Measurements from ENCODE around the gene ATRN.
A peak's percentile ranks its signal among the peaks of the same experiment; 100 is the strongest.
"Not testable (repeated sequence)": the region's sequence is repeated elsewhere in the genome, so short reads cannot be mapped to it uniquely, and the experiment has no call there.

The ATRN gene

GRCh38 chr20:3563548-3564177 is 92.8 kb downstream of the ATRN start:
- peak; percentile 66 for DNase-seq (ENCODE audit: low read depth)

- no peak for DNase-seq (ENCODE audit: low read depth)
Measured at GRCh38 chr20:3565851-3566250, 95.0 kb downstream of the ATRN start.

DNA sequence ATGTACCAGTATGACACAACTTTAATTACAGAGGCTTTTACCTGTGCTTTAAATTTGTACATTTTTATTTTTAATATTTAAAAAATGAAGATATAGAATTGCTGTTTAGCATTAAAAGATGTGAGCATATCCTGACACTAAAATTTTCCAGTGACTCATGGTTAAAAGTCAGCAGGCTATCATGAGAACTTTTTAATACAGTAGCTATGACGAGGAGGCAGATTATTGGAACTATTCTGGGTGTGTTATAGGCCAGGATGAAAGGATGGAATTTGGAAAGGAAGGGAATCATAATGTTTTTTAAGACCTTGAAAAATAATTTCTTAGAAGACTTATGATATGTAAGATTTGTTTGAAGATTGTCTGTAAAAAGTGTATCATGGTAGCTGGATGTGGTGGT is 101.3 kb downstream of the ATRN start:
- peak; percentile 34 for DNase-seq (ENCODE audit: low read depth)

GRCh38 chr20:3576363-3576762 is 105.5 kb downstream of the ATRN start:
- no peak for DNase-seq (ENCODE audit: low read depth)

DNA sequence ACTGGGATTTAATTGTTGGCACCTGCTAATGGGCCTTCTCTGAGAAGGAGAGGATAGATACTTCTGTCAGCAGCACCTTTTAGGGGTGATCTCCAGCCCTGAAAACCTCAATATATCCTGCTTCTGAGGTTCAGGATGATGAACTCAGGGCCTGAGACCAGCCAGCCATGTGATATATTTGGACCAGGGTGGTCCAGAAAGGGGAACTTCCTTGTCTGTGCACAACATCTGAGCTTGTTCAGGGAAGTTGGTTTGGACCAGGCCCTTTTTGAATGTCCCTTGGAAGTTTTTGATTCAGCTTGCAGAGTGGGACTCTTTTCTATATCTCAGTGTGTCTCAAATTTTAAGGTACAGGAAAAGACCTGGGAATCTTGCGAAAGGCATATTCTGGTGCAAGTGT is 106.5 kb downstream of the ATRN start:
- no peak for DNase-seq (ENCODE audit: low read depth)

DNA sequence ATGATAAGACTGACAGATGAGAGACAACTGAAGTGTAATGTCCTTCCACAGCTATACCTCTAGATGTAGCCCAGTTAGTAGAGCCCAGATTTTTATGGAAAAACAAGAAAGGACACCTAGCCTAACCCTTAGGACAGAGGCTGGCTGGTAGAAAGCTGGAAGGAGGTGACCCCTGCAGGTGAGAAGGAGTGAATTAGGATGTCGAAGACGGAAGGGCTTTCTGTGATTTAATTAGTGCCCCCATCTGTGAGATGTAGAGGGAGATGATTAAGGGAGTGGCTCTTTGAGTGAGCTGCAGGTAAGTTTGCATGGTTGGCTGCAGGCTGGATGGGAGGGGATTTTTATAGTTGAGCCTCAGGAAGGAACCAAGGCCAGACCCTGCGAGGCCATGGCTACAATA is 109.6 kb downstream of the ATRN start:
- no peak for DNase-seq (ENCODE audit: low read depth)

DNA sequence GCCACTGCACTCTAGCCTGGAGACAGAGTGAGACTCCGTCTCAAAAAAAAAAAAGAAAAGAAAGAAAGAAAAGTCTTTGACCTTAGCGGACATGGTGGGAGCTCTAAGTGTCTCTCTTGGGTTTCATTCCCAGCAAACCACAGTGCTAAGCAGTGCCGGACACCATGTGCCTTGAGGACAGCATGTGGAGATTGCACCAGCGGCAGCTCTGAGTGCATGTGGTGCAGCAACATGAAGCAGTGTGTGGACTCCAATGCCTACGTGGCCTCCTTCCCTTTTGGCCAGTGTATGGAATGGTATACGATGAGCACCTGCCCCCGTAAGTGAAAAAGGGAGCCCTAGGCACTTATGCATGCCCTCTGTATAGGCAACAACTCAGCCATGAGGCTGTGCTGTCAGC is 112.9 kb downstream of the ATRN start:
- no peak for DNase-seq (ENCODE audit: low read depth)

GRCh38 chr20:3586093-3586492 is 115.3 kb downstream of the ATRN start:
- no peak for DNase-seq (ENCODE audit: low read depth)

GRCh38 chr20:3590164-3590563 is 119.3 kb downstream of the ATRN start:
- no peak for DNase-seq (ENCODE audit: low read depth)

DNA sequence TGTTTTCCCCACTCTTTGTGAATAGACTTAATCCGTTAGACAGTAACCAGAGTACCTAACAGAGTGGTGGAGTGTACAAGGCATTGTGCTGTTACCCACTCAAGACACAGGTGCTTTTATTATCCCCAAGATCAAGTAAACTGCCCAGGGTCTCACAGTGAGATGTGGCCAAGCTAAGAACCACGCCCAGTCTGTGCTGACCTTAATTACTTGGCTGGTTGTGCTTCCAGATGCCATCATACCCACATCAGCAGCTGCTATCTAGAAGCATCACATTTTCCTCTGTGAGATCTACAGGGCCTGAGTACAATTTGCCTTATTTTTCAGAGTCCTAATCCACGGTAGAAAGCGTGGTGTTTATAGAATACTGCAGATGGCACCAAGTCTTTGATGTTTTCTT is 122.1 kb downstream of the ATRN start:
- no peak for DNase-seq (ENCODE audit: low read depth)

DNA sequence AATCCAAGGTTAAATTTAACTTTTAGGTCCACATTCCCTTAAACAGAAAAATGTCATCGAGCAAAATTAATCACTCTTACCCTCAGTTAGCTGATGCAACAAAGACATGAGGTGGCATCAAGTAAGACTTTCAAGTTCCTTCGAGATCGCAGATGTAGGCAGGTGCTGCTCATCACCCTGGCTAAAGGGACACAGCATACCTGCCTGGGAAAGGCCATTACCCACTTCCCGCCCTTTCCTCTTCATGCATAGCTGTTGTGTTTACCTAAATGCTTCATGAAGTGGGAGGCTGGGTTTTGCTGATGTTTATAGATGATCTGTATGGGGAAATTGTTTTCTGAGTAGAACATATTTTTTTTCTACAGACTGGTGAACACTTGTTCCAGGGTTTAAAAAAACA is 124.7 kb downstream of the ATRN start:
- DNase-seq (ENCODE audit: low read depth), result no peak

- no peak for DNase-seq (ENCODE audit: low read depth)
Measured at GRCh38 chr20:3603108-3603507, 132.3 kb downstream of the ATRN start.

DNA sequence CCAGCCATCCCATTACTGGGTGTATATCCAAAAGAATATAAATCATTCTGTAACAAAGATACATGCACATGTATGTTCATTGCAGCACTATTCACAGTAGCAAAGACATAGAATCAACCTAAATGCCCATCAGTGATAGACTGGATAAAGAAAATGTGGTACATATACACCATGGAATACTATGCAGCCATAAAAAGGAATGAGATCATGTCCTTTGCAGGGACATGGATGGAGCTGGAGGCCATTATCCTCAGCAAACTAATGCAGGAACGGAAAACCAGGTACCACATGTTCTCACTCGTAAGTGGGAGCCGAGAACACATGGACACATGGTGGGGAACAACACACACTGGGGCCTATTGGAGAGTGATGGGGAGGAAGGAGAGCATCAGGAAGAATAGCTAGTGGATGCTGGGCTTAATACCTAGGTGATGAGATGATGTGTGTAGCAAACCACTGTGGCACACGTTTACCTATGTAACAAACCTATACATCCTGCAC is 134.6 kb downstream of the ATRN start:
- DNase-seq (ENCODE audit: low read depth), result not testable (repeated sequence)

- DNase-seq (ENCODE audit: low read depth), result peak; percentile 49
Measured at GRCh38 chr20:3606021-3606420, 135.2 kb downstream of the ATRN start.

DNA sequence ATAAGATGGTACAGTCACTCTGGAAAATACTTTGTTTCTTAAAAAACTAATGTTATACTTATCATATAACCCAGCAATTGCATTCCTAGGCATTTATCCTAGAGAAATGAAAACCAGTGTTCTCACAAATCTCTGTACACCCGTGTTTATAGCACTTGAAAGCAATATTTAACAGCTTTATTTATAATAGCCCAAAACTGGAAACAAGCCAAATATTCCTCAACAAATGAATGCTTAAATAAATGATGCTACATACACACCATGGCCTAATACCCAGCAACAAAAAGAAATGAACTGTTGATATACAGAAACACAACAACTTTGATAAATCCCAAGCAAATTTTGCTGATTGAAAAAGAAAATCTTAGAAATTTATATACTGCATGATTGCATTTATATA is 141.1 kb downstream of the ATRN start:
- no peak for DNase-seq (ENCODE audit: low read depth)

DNA sequence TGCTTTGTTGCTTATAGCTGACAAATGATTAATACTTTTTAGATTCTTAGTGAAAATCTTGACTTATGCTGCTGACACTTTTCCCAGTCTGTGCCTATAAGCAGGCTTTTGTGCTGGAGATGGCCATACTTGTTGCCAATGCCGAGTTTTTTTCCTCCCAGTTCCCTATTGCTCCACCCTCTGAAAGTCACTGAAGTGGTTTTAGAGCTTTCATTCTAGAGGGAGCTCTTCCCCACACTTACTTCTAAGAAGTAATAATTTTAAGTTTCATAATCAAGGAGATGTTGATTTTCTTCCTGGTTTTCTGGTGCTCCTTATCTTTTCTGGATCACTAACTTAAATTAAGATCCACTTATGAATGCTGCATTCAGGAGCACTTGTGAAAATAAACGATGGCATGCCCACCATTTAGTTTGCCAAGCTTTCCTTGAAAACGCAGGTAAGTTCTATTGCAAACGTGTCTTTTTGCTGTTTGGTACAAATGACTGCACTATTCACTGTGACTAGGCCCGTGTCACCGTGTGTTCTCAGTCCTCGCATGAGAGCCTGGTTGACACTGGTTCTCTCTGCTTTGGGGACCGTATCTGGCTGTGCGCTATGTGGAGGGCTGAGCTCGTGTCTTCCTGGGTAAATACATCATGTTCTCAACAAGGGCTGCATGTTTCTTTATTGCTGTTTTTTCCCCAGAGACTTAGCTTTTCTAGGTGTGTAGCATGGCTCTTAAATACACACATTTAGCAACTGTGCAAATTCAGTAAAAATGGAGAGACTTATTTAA is 142.2 kb downstream of the ATRN start:
- DNase-seq (ENCODE audit: low read depth), result peak; percentile 6

GRCh38 chr20:3613821-3614440 is 143.1 kb downstream of the ATRN start:
- DNase-seq (ENCODE audit: low read depth), result no peak

GRCh38 chr20:3614466-3614865 is 143.6 kb downstream of the ATRN start:
- DNase-seq (ENCODE audit: low read depth), result no peak

DNA sequence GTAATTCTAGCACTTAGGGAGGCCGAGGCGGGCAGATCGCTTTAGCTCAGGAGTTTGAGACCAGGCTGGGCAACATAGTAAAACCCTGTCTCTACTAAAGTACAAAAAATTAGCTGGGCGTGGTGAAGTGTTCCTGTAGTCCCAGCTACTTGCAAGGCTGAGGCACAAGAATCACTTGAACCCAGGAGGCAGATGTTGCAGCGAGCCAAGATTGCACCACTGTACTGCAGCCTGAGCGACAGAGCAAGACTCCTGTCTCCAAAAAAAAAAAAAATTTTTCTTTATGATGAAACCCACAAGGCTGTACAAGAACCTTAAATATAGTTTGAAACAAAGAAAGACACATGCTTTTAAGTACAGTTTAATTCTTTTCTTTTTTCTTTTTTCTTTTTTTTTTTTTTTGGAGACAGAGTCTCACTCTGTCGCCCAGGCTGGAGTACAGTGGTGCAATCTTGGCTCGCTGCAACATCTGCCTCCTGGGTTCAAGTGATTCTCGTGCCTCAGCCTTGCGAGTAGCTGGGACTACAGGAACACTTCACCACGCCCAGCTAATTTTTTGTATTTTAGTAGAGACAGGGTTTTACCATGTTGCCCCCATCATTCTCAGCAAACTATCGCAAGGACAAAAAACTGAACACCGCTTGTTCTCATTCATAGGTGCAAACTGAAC is 144.5 kb downstream of the ATRN start:
- not testable (repeated sequence) for DNase-seq (ENCODE audit: low read depth)

- peak; percentile 75 for DNase-seq (ENCODE audit: low read depth)
Measured at GRCh38 chr20:3616250-3616649, 145.4 kb downstream of the ATRN start.

- no peak for DNase-seq (ENCODE audit: low read depth)
Measured at GRCh38 chr20:3621111-3621510, 150.3 kb downstream of the ATRN start.

- DNase-seq (ENCODE audit: low read depth), result no peak
Measured at GRCh38 chr20:3622406-3622805, 151.6 kb downstream of the ATRN start.

- DNase-seq (ENCODE audit: low read depth), result no peak
Measured at GRCh38 chr20:3627476-3627875, 156.7 kb downstream of the ATRN start.

Data from ELR (cell line).